Body of pancreas (tissue), 4 donors: ENCODE measurements around the gene LMO1.

Experiments used
- CTCF ChIP-seq, 7 experiments: fragments of 450-650 bp in 4 of 7; fragments of 200-600 bp in 3 of 7; sonication (generic) in 3 of 7; IDR thresholded peaks; one replicate each; pipeline ENCODE4 v1.5.1; 2016 to 2019; ENCODE audit warnings: antibody characterized with exemption in 7 of 7
- POLR2A ChIP-seq, 3 donors: fragments of 450-650 bp; IDR thresholded peaks; one replicate each; pipeline ENCODE4 v1.6.1; 2016; ENCODE audit warnings: antibody characterized with exemption in 3 of 3, mild to moderate bottlenecking in 2 of 3

- TF ChIP-seq POLR2A (IDR thresholded peaks at IDR 0.05) (no peak), CTCF (IDR thresholded peaks at IDR 0.05) (no peak)
Measured at GRCh38 chr11:8298801-8299786, 35.4 kb upstream of the LMO1 start.
